Activated T-cell treated with anti-CD3 and anti-CD28 coated beads for 48 hours (primary cell): ENCODE results near the gene AMER3.
"Not testable (repeated sequence)": the region's sequence is repeated elsewhere in the genome, so short reads cannot be mapped to it uniquely, and the experiment has no call there.

Experiments used
- DNase-seq: peaks from one replicate; pipeline ENCODE4 v3.0.0-alpha.2; 2020; ENCODE audit warnings: low read depth

AMER3 gene, protein sequence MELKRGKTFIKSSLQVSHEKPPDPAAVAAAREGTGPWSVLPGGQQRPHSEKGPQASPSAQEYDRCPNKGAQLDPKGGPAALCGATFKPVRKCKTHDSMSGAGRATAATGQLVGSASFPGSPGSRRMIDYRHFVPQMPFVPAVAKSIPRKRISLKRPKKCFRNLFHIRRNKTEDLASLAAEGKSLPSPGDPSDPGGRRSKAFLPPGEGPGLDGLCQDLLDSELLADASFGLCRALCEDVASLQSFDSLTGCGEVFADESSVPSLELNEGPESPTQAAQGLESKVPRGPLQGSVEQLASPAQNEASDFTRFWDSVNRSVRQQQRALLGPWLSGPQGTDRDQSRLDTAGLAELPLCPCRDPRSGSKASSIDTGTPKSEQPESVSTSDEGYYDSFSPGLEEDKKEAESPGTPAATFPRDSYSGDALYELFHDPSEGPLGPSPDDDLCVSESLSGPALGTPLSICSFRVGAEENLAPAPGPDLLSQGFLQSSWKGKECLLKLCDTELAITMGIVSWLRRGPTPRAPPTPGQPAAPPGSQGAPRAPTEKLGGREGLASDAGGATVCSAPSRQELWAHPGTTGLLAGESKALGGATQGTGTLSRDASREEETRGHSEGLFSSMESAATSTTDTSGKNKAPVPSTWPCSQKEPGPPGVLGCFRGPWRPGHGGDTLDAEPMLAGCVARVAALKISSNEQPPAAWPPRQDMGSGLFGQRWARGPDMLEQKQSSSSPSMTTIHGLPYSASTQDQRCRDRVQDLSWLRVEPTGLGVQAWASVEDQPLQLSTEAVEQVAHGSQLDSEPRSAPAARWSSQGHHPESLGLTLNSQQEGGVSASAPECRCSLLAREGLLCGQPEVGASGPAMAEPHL

DNA sequence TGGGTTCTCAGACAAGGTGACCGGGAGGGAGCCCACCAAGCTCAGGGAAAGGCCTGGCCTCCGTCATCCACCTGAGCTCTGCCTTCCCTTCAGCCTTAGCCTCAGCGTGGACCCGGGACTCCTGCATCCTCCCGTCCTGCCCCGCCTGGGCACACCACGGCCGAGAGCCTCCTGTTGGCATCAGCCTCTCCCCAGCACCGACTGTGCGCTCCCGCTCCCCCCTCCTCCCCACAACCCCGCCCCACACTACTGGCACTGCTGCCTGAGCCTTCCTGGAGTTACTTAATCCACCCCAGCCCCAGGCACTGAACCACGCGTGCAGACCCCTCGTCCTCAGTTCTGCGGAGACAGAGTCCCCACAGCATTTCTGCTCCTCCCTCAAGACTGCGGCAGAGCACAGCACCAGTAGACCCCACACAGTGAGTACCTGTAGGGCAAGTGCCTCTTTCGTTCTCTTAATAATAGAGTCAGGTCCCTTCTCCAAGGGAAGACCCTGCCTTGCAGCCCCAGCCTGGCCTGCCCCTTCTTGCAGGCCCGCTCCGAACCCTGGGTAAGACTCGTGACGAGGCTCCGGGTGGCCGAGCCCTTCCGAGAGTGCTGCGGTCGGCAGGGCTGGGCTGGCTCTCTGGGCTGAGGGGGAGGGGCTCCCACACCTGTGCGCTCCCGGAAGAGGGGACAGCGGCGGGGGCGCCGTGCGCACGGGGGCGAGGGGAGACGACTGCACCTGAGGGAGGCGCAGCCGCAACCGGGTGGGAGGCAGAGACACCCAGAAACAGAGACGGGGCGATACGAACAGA, at the start of gene AMER3:
AMER3 (plus strand) TSS at position 285 of the 797 bp plus-strand sequence. CDS start 6,533 bp downstream, outside the sequence.
- no peak for DNase-seq

DNA sequence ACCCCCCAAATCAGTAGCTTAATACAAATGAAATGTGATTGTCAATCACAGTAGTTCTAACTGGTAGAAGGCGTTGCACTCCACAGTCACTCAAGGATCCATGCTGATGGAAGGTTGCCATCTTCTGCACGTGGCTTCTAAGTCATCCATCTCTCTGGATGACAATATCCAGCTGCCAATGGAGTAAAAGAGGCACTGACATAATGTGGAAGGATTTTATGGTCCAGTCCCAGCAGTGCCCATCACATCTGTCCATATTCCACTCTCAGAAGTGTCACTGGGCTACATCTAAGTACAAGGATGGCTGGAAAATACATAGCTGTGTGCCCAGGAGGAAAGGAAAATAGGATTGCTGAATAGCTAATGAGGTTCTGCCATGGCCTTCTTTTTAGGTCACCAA, 40.5 kb upstream of the AMER3 start:
- DNase-seq = not testable (repeated sequence)

DNA sequence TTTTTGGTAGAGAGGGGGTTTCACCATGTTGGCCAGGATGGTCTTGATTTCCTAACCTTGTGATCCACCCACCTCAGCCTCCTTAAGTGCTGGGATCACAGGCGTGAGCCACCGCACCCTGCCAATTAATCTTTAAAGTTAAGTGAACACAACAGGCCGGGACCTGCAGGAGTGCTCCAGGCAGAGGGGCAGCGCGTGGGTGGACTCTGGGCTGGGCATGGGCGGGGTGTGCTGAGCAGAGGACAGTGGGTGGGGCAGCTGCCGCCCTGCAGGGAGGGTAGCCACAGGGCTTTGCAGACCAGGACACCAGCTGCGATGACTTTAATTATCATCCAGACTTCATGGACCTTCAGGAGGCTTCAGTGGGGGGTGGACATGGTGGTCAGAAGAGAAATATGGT, 35.3 kb upstream of the AMER3 start:
- DNase-seq = no peak

DNA sequence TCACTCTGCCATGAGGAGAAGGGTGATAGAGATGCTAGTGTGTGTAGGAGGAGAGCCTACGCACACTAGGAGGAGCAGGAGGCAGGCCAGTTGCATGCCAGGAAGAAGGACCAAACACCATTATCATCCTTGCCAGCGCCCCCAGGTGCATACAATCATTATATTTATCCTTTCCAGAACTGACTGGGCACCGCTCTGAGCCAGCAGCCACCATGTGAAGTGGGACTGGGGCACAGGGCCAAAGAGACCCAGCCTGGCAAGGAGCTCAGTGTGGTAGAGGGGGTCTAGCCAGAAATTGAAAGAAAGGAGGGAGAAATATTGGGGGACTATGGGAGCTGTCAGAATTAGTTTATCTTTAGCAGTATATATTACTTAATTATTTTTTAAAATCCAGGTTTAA, 34.8 kb upstream of the AMER3 start:
- no peak for DNase-seq

DNA sequence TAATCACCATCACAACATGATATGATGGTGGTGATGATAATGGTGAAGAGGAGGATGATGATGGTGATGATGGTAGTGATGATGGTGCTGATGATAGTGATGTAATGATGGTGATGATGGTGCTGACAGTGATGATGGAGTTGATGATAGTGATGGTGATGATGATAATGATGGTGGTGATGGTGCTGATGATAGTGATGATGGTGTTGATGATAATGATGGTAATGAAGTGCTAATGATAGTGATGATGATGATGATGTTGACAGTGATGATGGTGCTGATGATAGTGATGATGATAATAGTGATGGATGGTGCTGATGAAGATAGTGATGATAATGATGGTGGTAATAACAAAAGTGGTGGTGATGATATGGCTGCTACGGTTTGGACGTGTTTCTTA, 30.9 kb upstream of the AMER3 start:
- DNase-seq = no peak

DNA sequence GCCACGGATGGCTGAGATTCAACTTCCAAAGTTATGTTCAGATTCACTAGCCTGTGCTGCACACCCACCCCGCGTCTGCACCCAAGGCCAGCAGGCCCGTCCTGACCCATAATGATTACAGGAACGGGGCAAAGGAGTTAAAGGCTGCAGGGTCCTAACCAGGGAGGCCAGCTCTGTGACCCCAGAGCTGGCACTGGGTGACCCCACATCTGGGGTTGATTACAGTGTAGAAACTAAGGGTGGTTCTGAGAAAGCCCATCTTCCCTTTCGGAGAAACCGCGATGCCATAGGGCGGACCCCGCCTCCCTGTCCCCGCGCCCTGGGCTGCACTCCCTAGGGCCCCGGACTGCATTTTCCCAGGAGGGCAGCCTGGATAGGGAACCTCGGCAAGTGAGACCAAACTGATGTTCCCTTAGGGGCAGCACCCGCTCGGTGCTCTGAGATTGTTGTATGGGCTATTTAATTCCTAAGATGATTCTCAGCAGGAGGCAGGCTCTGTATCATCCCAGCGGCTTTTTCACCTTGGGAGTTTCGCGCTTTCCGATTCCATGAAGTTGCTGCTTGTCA, 28.6 kb upstream of the AMER3 start:
- no peak for DNase-seq

DNA sequence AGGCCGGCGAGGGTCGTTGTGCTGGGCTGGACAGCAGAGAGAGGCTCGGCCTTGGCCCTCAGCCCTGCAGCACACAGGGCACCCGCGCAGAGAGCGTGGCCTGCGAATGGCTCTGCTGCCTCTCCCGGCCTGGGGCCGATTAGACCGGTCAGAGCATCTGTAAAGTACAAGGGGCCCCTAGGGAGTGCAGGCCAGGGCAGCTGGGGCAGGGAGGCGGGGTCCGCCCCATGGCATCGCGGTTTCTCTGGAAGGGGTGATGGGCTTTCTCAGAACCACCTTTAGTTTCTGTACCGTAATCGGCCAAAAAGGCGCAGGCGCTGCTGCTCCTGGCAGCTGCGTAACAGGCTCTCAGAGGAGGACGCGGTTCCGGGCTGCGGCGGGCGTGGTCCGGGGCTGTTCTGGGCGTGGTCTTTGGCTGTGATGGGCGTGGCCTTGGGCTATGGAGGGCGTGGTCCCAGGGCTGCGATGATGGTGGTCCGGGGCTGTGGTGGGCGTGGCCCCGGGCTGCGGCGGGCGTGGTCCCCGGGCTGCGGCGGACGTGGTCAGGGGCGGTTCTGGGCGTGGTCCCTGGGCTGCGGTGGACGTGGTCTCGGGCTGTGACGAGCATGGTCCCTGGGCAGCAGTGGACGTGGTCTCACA, 27.9 kb upstream of the AMER3 start:
- DNase-seq = peak; percentile 87

DNA sequence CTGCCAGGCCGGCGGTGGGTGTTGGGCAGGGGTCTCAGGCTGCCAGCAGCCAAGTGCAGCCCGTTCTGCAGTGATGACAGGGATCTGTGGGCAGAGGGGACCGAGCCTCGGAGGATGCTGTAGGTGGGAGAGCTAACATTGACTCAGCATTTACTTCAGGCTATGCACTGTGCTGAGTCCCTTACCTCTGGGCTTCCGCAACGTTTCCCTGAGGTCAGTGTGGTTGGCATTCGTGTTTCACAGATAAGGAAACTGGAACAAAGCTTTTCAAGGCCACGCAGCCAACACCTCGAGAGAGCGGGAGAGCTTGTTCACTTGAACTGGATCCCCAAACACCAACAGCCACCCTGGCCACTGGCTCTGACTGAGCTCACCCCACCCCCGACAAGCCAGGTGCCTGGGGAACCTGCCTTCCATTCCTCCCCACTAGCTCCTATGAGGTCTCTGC, 27.3 kb upstream of the AMER3 start:
- DNase-seq = peak; percentile 18

DNA sequence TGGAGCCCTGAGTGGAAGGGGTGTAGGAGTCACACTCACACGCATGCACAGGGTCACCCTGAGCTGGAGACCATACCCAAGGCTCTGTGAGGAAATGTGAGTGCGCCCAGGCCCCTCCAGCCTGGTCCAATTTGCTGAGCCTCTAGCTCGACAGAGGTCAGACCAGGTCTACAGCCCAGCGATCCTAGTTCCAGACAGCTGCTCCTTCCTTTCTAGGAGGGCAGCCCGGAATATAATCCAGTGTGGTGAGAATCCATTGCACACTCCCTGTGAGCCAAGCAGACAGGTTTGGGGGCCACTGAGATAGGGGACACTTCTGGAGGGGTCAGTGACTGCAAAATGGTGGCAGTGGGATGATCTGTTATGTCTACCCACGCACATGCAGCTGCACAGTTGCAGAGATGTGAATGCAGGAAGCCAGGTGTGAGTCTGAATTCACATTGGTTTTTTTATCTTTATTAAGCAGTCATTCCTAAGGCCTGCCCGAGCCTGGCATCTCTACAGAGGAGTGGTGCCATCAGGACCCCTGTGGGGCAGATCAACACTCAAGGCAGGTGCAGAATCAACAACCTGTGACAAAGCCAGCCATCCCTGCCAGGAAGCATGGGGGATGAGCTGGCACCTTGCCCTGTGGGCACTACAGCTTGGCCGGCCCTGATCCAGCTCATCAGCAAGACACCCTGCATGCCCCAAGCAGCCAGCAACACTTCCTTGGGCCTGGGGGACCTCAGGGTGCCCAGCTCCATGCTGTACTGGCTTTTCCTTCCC, 26.6 kb upstream of the AMER3 start, which contains the start of gene GPR148:
GPR148 (plus strand) TSS at position 522 of the 768 bp plus-strand sequence; CDS start at position 604, 82 bp downstream.
- DNase-seq = no peak

DNA sequence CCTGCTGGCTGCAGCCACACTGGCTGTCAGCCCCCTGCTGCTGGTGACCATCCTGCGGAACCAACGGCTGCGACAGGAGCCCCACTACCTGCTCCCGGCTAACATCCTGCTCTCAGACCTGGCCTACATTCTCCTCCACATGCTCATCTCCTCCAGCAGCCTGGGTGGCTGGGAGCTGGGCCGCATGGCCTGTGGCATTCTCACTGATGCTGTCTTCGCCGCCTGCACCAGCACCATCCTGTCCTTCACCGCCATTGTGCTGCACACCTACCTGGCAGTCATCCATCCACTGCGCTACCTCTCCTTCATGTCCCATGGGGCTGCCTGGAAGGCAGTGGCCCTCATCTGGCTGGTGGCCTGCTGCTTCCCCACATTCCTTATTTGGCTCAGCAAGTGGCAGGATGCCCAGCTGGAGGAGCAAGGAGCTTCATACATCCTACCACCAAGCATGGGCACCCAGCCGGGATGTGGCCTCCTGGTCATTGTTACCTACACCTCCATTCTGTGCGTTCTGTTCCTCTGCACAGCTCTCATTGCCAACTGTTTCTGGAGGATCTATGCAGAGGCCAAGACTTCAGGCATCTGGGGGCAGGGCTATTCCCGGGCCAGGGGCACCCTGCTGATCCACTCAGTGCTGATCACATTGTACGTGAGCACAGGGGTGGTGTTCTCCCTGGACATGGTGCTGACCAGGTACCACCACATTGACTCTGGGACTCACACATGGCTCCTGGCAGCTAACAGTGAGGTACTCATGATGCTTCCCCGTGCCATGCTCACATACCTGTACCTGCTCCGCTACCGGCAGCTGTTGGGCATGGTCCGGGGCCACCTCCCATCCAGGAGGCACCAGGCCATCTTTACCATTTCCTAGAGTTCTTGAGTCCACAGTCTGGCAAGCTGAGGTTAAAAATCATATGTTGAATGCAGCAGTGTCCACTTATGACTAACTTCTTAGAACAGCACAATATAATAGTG, 25.7 kb upstream of the AMER3 start:
- no peak for DNase-seq

DNA sequence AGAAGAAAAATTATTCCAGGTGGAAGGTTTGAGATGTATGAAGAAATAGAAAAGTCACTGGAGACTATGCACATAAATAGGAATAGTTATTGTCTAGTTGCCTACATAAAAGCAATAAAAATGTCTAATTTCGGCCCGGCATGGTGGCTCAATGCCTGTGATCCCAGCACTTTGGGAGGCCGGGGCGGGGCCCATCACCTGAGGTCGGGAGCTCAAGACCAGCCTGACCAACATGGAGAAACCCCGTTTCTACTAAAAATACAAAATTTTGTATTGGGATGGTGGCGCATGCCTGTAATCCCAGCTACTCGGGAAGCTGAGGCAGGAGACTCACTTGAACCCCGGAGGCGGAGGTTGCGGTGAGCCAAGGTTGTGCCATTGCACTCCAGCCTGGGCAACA, 23.1 kb upstream of the AMER3 start:
- not testable (repeated sequence) for DNase-seq

DNA sequence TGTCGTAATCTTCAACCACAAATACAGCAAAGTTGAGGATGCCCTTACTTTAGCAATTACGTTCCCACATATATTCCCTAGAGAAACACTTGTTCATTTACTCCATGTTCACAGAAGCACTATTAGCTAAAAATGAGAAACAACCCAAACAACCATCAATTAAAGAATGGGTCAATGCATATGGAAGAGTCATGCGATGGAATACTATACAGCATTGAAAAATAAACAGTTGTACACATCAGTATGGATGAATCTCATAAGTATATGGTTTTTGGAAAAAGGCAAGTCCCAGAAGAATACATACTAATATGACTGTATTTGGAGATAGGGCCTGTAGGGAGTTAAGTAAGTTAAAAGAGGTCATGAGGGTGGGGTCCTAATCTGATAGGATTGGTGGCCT, 20.1 kb upstream of the AMER3 start:
- DNase-seq = no peak

DNA sequence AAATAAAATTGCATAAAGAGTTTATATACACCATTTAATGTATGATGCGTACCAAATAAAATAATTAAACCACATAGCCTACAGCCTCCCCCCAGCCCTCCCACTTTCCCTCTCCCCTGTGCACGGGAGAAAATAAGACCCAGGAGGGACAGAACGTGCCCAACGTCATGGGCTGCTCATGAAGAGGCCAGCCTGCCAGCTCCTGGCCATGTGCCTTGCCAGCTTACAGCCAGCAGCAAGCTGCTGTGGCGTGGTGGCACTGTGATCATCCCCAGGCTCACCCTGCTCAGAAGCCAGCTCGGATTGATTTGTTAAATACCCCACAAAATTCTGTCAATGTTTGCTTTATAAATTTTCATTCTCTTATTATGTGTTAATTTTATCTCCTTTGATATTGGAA, 18.9 kb upstream of the AMER3 start:
- no peak for DNase-seq

DNA sequence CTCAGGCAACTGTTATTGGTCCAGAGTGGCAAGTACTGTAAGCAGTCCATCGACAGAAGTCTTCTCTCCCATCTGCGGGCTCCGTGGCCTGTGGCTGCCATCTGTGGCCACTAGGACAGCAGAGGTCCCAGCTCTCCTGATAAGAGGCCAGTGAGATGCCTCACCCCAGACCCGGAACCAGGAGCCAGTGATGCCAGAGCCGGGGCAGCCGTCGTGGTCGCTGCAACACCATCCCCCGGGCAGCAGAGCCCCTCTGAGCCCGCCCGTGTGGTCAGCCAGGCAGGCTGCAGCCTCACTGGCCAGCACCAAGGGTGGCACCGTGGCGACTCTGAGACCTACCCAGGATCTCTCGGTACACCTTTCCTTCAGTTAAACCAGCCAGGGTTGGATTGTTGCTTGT, 17.7 kb upstream of the AMER3 start:
- DNase-seq = no peak

DNA sequence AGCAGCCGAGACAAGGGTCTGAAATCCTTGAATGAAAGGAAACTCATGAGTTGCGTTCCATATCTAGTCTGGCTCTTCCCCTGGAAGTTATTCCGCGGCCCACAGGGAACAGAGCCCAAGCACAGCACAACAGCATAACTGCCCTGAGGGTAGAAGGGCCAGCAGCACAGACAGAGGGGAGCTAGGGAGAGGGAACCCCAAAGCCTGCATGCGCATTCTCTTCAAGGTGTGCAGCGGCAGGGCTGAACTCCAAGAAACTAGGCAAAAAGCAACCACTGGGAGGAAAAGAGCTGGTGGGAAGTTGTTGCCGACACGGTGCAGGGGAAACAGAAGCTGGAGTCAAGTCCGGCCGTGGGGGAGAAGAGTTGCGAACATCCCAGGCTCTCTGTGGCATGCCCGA, 14.7 kb upstream of the AMER3 start:
- DNase-seq = no peak

DNA sequence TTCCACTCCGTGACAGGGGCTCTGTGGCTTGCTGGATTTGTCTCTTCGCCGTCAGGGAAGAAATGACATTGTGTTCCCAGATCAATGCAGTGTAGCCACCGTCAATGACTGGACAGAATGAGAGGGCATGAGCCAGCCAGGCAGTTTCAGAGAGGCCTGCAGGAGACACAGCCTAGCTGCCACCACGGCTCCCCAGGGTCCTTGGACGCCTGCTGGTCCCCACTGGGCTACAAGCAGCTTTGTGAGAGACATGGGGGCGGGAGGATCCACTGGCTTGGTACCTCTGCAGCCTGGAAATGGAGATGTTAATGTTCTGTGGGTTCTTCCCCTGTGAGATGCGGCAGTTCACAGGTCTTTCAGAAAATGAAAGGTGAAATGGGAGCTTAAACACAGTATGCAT, 12.1 kb upstream of the AMER3 start:
- DNase-seq = no peak

DNA sequence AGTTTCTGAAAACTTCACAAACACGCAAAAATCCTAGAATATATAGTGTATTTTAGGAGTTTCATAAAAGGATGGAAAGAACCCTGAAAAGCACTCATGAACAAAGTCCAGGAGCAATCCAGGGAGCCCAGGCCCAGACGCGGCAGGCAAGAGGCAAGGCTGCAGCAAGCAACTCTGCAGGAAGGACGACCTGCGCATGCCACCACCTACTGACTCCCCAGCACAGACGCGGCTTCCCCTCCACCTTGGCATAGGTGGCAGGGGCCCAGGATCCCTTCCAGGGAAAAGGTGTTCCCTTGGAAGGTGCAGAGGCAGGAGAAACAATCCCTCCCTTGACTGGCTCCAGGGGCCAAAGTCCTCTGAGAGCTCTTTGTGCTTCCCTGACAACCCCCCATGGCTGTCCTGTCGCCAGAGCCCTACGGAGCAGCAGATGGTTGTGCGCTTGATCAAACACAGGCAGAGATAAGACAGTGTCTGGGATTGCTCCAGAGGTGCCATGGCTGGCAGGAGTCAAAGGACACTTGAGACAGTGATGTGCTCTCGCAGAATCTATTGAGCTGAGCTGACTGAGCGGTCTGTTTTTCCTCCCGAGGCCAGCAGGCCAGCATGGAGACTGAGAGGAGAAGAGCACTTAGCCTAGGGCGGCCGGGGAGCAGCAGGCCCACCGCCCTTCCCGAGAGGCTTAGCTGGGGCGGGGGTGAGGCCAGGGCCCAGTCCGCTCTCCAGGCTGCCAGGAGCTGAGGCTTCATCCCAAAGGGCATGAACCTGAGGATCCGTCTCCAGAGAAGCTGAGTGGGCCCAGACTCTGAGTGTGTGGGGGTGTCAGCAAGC, 10.8 kb upstream of the AMER3 start:
- no peak for DNase-seq

DNA sequence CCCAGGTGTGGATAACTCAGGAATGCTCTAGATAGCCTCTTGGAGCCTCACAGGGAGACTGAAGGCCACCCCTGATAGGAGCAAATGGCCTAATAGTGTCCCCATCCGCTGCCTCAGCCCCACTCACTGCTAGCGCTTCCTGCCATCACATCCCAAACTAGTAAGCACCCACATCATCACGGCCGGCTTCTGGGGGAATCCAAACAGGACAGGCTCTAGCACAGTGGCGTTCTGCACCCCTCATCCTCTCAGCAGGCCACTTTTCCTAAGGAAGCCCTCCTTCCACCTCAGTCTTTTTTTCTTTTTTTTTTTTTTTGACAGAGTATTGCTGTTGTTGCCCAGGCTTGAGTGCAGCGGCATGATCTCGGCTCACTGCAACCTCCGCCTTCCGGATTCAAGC, 6.3 kb upstream of the AMER3 start:
- DNase-seq = no peak
